Glomerular visceral epithelial cell (primary cell): ENCODE results near the gene VAC14.
A peak's percentile ranks its signal among the peaks of the same experiment; 100 is the strongest.

Experiments
- DNase-seq: peaks from one replicate; pipeline ENCODE4 v3.0.0-alpha.2; 2016; ENCODE audit errors: extremely low spot score

Gene VAC14

GRCh38 chr16:70764632-70765031, 36.3 kb downstream of the VAC14 start:
- no peak for DNase-seq

GRCh38 chr16:70760221-70760620, 40.7 kb downstream of the VAC14 start:
- DNase-seq, result no peak

GRCh38 chr16:70759666-70760065, 41.3 kb downstream of the VAC14 start:
- no peak for DNase-seq

- DNase-seq, result no peak
Measured at GRCh38 chr16:70758786-70759185, 42.2 kb downstream of the VAC14 start.

- DNase-seq, result no peak
Measured at GRCh38 chr16:70757183-70757582, 43.8 kb downstream of the VAC14 start.

GRCh38 chr16:70756071-70756470, 44.9 kb downstream of the VAC14 start:
- DNase-seq, result no peak

- no peak for DNase-seq
Measured at GRCh38 chr16:70754851-70755600, 45.9 kb downstream of the VAC14 start.

GRCh38 chr16:70754371-70754770, 46.6 kb downstream of the VAC14 start:
- no peak for DNase-seq

GRCh38 chr16:70753694-70754325, 47.1 kb downstream of the VAC14 start:
- DNase-seq, result no peak

GRCh38 chr16:70753228-70753627, 47.7 kb downstream of the VAC14 start:
- no peak for DNase-seq

- DNase-seq, result no peak
Measured at GRCh38 chr16:70752426-70752825, 48.5 kb downstream of the VAC14 start.

- DNase-seq, result no peak
Measured at GRCh38 chr16:70751593-70751992, 49.4 kb downstream of the VAC14 start.

GRCh38 chr16:70750893-70751467, 50.0 kb downstream of the VAC14 start:
- peak; percentile 84 for DNase-seq

- no peak for DNase-seq
Measured at GRCh38 chr16:70749681-70750601, 51.0 kb downstream of the VAC14 start.

- no peak for DNase-seq
Measured at GRCh38 chr16:70749006-70749678, 51.8 kb downstream of the VAC14 start.

GRCh38 chr16:70747703-70748631, 53.0 kb downstream of the VAC14 start:
- peak; percentile 61 for DNase-seq

GRCh38 chr16:70746708-70747424, 54.1 kb downstream of the VAC14 start:
- DNase-seq, result peak; percentile 85

GRCh38 chr16:70746040-70746707, 54.8 kb downstream of the VAC14 start:
- peak; percentile 49 for DNase-seq

GRCh38 chr16:70745536-70746025, 55.4 kb downstream of the VAC14 start:
- no peak for DNase-seq
